Left ventricle myocardium inferior (tissue), 1 donor: ENCODE results near the gene PIK3R2. TPM values are rescaled to one million over a fixed set of nuclear protein-coding genes. Genes with fewer than 3 reads are reported as not detected.
A peak's percentile ranks its signal among the peaks of the same experiment; 100 is the strongest.

Source experiments
- DNase-seq: peaks from one replicate; pipeline ENCODE4 v3.0.0-alpha.2; 2020
- H3K27ac ChIP-seq: fragments of 200-600 bp; replicated peaks from 2 replicates; pipeline ENCODE4 v1.8.0; 2021
- H3K27me3 ChIP-seq: fragments of 200-600 bp; 2 replicates; pipeline ENCODE4 v1.8.0; 2021; ENCODE audit warnings: low read depth
- H3K36me3 ChIP-seq: fragments of 200-600 bp; 2 replicates; pipeline ENCODE4 v1.8.0; 2021
- H3K4me1 ChIP-seq: fragments of 200-600 bp; 2 replicates; pipeline ENCODE4 v1.8.0; 2021
- H3K4me3 ChIP-seq: fragments of 200-600 bp; 2 replicates; pipeline ENCODE4 v1.8.0; 2021; ENCODE audit warnings: mild to moderate bottlenecking, moderate library complexity
- H3K9me3 ChIP-seq: fragments of 200-600 bp; replicated peaks from 2 replicates; pipeline ENCODE4 v1.8.0; 2021
- CTCF ChIP-seq: fragments of 200-600 bp; IDR thresholded peaks from 2 replicates; pipeline ENCODE4 v1.8.0; 2021; ENCODE audit warnings: antibody characterized with exemption, mild to moderate bottlenecking, borderline replicate concordance
- intact Hi-C: fragments of 100-400 bp; cut with micrococcal nuclease; formaldehyde crosslinking; loops from one replicate; pipeline ENCODE4 v1.11.0; 2022
- total RNA-seq: library from RNA; stranded (reverse); fragmentation: NEBNext Ultra II Directional; extraction: Animal tissue kit (Norgen Biotek cat#: 25700); gene quantifications from one replicate; pipeline ENCODE4 v1.2.1, GENCODE V29; 2021
- donor health status: DM: no; HTN: yes; CAD: no; lungs with severe emphysema.

Gene PIK3R2
- total RNA-seq, 1 donor from 2014 or later = 28.0 TPM

GRCh38 chr19:18167011-18167410 is 14.0 kb downstream of the PIK3R2 start:
- TF ChIP-seq CTCF = no peak
- no peak for DNase-seq
- peaks cover 14% of the 10 kb centered on the region for H3K4me1 ChIP-seq
- H3K4me3 ChIP-seq = no peak overlapping the region
- H3K27me3 ChIP-seq = no peaks in the 10 kb centered on the region
- H3K9me3 ChIP-seq = no peaks in the 10 kb centered on the region
- intact Hi-C loops = no loop called here
- peaks cover 75% of the 10 kb centered on the region for H3K36me3 ChIP-seq
- no peak overlapping the region for H3K27ac ChIP-seq

GRCh38 chr19:18167975-18168645 is 15.1 kb downstream of the PIK3R2 start:
- DNase-seq = peak; percentile 35
- intact Hi-C loops = no loop called here
- Histone ChIP-seq H3K36me3 (peaks cover 64% of the 10 kb centered on the region), H3K9me3 (no peaks in the 10 kb centered on the region), H3K4me3 (no peak overlapping the region), H3K27ac (no peak overlapping the region), H3K4me1 (peaks cover 25% of the 10 kb centered on the region), H3K27me3 (no peaks in the 10 kb centered on the region)
- peak; percentile 77 for TF ChIP-seq CTCF

GRCh38 chr19:18168673-18169381 is 15.9 kb downstream of the PIK3R2 start:
- no peak for TF ChIP-seq CTCF
- Histone ChIP-seq H3K36me3 (peaks cover 57% of the 10 kb centered on the region), H3K27ac (peak overlapping the region; percentile 72), H3K9me3 (no peaks in the 10 kb centered on the region), H3K4me1 (peaks cover 32% of the 10 kb centered on the region), H3K27me3 (no peaks in the 10 kb centered on the region), H3K4me3 (no peak overlapping the region)
- intact Hi-C loops = no loop called here
- DNase-seq = no peak

- Histone ChIP-seq H3K27me3 (no peaks in the 10 kb centered on the region), H3K27ac (peak overlapping the region; percentile 72), H3K4me1 (peaks cover 47% of the 10 kb centered on the region), H3K36me3 (peaks cover 38% of the 10 kb centered on the region), H3K9me3 (no peaks in the 10 kb centered on the region), H3K4me3 (no peak overlapping the region)
- DNase-seq = peak; percentile 27
- no peak for TF ChIP-seq CTCF
- intact Hi-C loops = no loop called here
Measured at GRCh38 chr19:18170714-18171255, 17.8 kb downstream of the PIK3R2 start.

- H3K4me1 ChIP-seq = peaks cover 47% of the 10 kb centered on the region
- H3K36me3 ChIP-seq = peaks cover 28% of the 10 kb centered on the region
- H3K27me3 ChIP-seq = no peaks in the 10 kb centered on the region
- peak overlapping the region; percentile 72 for H3K27ac ChIP-seq
- H3K9me3 ChIP-seq = no peaks in the 10 kb centered on the region
- TF ChIP-seq CTCF = no peak
- DNase-seq = no peak
- intact Hi-C loops = no loop called here
- no peak overlapping the region for H3K4me3 ChIP-seq
Measured at GRCh38 chr19:18171605-18172327, 18.8 kb downstream of the PIK3R2 start.
